Stimulated activated CD4-positive, alpha-beta T cell treated with anti-CD3 and anti-CD28 coated beads, TNF-alpha, amount 100 ng/mL, for 1 hour (primary cell): ENCODE results near the gene MYDGF.
"Not testable (repeated sequence)": the region's sequence is repeated elsewhere in the genome, so short reads cannot be mapped to it uniquely, and the experiment has no call there.

Source experiments
- DNase-seq, 3 donors: peaks; one replicate each; pipeline ENCODE4 v3.0.0-alpha.2; 2020; ENCODE audit warnings: low read depth in 3 of 3, low spot score in 1 of 3

MYDGF gene

DNA sequence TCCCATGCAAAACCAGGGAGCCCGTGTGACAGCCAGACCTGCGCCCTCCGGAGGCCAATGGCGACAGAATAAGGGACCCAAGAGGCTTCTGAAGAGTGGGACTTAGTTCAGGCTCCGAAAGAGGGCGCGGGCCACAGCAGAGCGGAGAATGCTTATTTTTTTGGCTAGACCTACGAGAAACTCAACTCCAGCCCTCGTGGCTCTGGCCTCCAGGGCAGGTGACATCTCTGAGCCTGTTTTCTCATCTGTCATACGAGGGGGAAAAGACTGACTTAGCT, 30.5 kb upstream of the MYDGF start:
- no peak for DNase-seq

DNA sequence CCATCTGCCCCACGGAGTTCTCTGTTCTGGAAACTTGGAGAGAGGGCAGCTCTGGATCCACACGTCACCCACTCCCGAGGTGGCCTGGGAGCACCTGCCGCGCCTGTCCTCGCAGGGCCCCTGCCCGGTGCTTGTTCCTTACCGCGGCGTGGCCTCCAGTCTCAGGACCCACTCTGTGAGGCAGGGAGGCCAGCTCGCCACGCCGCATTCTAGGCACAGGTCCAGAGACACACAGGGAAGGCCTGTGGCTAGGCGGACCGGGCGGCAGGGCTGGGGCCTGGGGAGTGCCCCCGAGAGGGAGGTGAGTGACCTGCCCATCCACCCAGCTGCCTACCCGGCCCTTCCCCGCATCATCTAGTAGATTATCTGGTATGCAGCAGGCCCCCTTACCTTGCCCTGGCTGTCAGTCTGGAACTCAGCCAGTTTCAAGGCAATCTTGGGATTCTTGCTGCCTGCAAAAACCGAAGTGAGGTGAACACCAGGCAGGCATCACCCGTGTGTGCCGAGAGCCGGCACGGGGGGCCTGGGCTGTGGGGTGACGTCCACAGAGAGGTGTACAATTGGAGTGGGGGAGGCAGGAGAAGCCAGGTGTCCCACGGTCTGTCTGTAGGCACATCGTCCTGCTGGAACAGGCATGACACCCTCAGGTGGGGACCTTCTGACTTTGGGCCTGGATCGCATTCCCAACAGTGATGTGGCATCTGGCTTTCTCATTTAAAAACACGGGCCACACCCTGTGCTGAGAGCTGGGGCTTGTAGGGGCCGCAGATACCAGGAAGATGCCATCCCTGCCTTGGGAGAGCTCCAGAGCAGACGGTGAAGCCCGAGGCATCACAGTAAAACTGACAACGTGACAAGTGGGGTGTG, 29.9 kb upstream of the MYDGF start:
- no peak for DNase-seq

DNA sequence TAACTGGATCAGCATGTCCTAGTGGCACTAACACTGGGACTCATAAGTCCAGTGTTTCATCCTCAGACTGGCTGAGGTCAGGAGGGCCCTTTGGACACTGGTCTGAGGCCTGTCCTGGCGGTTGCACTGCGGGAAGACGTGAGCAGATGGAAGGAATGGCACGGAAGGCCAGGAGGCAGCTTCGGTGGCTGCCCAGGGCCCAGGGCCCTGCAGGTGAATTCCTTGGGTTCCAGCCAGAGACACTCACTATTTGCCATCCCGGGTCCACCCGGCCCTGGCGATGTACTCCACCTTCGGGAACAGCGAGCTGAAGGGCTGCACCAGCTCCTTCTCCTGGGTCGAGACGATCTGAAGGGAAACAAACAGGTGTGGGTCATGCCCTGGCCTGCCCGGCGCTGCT, 27.2 kb upstream of the MYDGF start:
- no peak for DNase-seq

GRCh38 chr19:4695224-4695731, 25.1 kb upstream of the MYDGF start:
- DNase-seq = no peak

GRCh38 chr19:4694211-4694987, 24.3 kb upstream of the MYDGF start:
- no peak for DNase-seq

DNA sequence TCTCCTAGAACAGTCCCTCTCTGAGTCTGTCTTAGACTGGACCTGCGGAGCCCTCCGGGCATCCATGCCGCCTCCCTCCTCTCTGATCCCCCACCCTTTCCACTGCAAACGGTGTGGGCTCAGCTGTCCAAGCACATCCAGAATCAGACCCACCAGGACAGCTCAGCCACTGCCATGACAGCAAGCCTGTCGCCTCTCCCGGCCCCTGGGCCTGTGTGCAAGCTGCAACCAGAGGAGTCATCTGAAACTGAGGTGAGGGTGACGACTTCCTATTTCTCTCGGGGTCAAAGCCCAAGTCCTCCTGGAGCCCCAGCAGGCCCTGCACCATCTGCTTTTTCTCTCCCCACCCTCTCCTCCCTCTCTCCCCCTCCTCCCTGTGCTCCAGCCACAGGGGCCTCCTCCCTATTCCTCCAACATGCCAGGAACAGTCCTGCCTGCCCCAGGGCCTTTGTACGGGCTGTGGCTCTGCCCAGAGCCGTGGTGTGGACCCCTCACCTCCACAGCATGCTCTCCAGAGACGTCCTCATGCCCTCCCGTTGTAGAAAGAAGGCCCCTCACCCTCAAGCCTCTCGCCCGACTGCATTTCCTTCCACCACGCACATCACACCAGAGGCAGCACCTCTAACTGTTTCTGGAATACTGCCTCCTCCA, 23.5 kb upstream of the MYDGF start:
- no peak for DNase-seq

- no peak for DNase-seq
These were observed 22.9 kb upstream of the MYDGF start for GRCh38 chr19:4693078-4693350.

DNA sequence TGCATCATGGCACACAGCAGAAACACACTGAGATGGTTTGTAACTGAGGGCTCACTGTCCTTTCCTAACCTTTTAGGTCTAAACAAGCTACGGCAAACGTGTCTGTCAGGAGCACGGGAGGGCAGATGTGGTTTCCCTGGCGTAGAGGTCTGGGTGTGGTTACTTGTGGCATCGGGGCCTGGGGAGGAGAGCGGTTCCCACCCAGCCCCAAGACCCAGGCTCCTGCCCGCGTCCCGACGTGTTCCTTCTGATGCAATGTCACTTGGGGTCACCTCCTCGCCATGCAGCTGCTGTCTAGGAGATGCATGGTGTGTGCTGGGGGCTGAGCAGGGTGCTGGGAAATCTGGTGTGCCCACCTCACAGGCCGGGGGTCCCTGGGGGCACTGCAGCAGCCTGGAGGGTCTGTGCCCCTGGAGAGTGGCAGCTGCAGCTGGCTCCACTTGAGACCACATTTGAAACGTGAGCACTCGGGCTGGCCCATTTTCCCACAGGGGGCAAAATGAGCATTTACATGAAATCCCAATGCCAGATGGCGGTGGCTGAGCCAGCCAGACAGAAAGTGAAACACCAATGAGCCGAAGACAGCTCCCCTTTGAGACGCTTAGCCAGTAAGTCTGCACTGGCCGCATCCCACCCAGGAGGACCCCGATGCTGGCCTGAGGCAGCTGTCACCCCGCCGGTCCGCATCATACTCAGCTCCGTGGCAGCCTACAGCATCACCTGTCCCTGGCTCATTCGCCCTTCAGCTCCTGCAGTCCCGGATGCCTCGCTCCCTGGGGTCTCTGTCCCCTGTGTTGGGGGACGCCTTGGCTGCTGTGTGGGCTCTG, 22.3 kb upstream of the MYDGF start:
- DNase-seq = no peak

GRCh38 chr19:4691373-4691772, 21.2 kb upstream of the MYDGF start:
- no peak for DNase-seq

DNA sequence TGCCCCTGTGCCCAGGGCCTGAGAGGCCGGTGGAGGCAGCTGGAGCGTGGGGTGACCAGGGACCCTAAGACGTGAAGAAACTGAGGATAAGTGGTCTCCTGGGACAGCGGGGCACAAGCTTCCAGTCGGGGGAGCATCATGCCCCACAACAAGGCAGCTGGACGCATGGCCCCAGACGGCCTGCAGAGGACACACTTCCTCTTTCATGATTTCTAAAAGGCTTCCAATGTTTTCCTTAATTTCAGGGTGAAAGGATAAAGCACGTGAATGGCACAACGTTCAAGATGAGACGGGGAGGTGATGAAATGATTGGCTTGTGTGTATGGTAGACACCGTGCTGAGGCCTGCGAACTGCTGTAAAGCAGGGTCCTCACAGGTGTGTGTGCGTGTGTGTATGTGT, 20.2 kb upstream of the MYDGF start:
- no peak for DNase-seq

GRCh38 chr19:4689403-4689802, 19.3 kb upstream of the MYDGF start:
- DNase-seq = no peak

DNA sequence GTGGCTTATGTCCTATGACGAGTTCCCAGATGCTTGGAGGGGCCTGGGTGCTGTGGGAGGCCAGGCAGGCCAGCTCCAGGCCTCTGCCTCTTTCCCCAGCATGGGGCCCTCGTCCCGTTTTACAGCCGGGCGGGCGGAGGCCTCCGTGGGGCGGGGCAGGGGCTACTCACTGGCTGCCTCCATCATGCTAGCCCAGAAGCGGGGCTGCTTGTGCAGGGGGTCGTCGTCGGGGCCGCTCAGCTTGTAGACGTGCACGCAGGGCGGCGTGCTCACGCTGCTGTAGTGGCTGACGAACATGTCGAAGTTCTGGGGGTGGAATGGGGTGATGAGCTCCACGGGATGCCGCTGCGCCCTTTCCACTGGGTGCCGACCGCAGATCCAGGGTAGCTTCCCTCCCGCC, 18.4 kb upstream of the MYDGF start:
- no peak for DNase-seq

GRCh38 chr19:4687396-4687795, 17.3 kb upstream of the MYDGF start:
- DNase-seq = no peak

DNA sequence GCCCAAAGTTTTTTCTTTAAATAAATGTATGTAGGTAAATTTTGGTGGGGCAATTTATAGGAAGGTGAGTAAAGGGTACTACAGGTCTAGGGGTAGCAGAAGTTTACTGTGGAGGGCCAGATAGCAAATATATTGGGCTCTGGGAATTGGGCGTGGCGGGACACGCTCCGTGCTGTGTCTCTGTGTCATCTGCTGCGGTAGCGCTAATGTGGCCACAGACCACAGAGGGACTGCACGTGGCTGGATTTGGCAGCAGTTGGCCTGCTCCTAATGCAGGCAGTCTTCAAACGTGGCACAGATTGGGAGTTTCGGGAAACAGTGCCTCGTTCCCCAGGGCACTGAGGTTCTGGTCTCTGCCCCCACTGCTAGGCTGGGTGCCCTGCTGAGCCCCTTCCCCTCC, 16.6 kb upstream of the MYDGF start:
- no peak for DNase-seq

GRCh38 chr19:4684312-4685095, 14.4 kb upstream of the MYDGF start:
- no peak for DNase-seq

GRCh38 chr19:4682417-4683200, 12.5 kb upstream of the MYDGF start:
- DNase-seq = no peak

DNA sequence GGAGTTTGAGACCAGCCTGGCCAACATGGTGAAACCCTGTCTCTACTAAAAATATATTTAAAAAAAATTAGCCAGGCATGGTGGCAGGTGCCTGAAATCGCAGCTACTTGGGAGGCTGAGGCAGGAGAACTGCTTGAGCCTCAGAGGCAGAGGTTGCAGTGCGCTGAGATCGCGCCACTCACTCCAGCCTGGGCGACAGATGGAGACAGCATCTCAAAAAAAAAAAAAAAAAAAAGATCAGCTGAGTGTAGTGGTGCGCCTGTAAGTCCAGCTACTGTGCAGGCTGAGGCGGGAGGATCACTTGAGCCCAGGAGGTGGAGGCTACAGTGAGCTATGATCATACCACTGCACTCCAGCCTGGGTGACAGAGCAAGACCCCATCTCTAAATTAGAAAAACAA, 9.9 kb upstream of the MYDGF start:
- DNase-seq = not testable (repeated sequence)

GRCh38 chr19:4678881-4679790, 9.0 kb upstream of the MYDGF start:
- DNase-seq = no peak
